Activated naive CD4-positive, alpha-beta T cell treated with anti-CD3 and anti-CD28 coated beads, Interleukin-2, amount 50 U/mL, for 16 hours (primary cell): ENCODE measurements around the gene APCDD1.

Experiments used
- DNase-seq: peaks from one replicate; pipeline ENCODE4 v3.0.0-alpha.2; 2020

APCDD1 gene

GRCh38 chr18:10453806-10454680, at the start of gene APCDD1:
APCDD1 (plus strand) TSS chr18:10454635; CDS start chr18:10454982, 347 bp downstream.
- DNase-seq = no peak

GRCh38 chr18:10405014-10405493, 49.4 kb upstream of the APCDD1 start:
- no peak for DNase-seq

GRCh38 chr18:10405816-10406663, 48.4 kb upstream of the APCDD1 start:
- DNase-seq = no peak

- DNase-seq = no peak
These were observed 46.3 kb upstream of the APCDD1 start for GRCh38 chr18:10408131-10408530.

- no peak for DNase-seq
These were observed 45.4 kb upstream of the APCDD1 start for GRCh38 chr18:10409041-10409440.

GRCh38 chr18:10410472-10411308, 43.7 kb upstream of the APCDD1 start:
- no peak for DNase-seq

- no peak for DNase-seq
These were observed 41.5 kb upstream of the APCDD1 start for GRCh38 chr18:10412933-10413332.

- DNase-seq = no peak
These were observed 40.7 kb upstream of the APCDD1 start for GRCh38 chr18:10413722-10414121.

- no peak for DNase-seq
These were observed 40.1 kb upstream of the APCDD1 start for GRCh38 chr18:10414293-10414842.

GRCh38 chr18:10416065-10416464, 38.4 kb upstream of the APCDD1 start:
- DNase-seq = no peak

GRCh38 chr18:10417191-10417590, 37.2 kb upstream of the APCDD1 start:
- DNase-seq = no peak

GRCh38 chr18:10417664-10418063, 36.8 kb upstream of the APCDD1 start:
- no peak for DNase-seq

- no peak for DNase-seq
These were observed 35.6 kb upstream of the APCDD1 start for GRCh38 chr18:10418836-10419235.

GRCh38 chr18:10419420-10420103, 34.9 kb upstream of the APCDD1 start:
- no peak for DNase-seq

GRCh38 chr18:10420561-10421352, 33.7 kb upstream of the APCDD1 start:
- DNase-seq = no peak

GRCh38 chr18:10421859-10422258, 32.6 kb upstream of the APCDD1 start:
- no peak for DNase-seq

GRCh38 chr18:10422731-10423130, 31.7 kb upstream of the APCDD1 start:
- DNase-seq = no peak

- DNase-seq = no peak
These were observed 29.7 kb upstream of the APCDD1 start for GRCh38 chr18:10424585-10425307.

GRCh38 chr18:10430677-10431076, 23.8 kb upstream of the APCDD1 start:
- DNase-seq = no peak

- no peak for DNase-seq
These were observed 22.8 kb upstream of the APCDD1 start for GRCh38 chr18:10431680-10432079.
